Stimulated activated CD4-positive, alpha-beta T cell treated with anti-CD3 and anti-CD28 coated beads, Interleukin-15, amount 100 ng/mL, for 48 hours (primary cell): Measurements from ENCODE around the gene THSD4.
"Not testable (repeated sequence)": the region's sequence is repeated elsewhere in the genome, so short reads cannot be mapped to it uniquely, and the experiment has no call there.

Experiments
- DNase-seq, 2 donors: peaks; one replicate each; pipeline ENCODE4 v3.0.0-alpha.2; 2020; ENCODE audit warnings: low read depth in 2 of 2

Gene THSD4

GRCh38 chr15:71121442-71121841 is 6.2 kb downstream of the THSD4 start:
- DNase-seq = no peak

GRCh38 chr15:71124937-71125790 is 9.9 kb downstream of the THSD4 start:
- no peak for DNase-seq

GRCh38 chr15:71125831-71126450 is 10.7 kb downstream of the THSD4 start:
- DNase-seq = no peak

- DNase-seq = no peak
Observed at GRCh38 chr15:71127083-71127482, 11.8 kb downstream of the THSD4 start.

GRCh38 chr15:71128159-71128558 is 12.9 kb downstream of the THSD4 start:
- not testable (repeated sequence) for DNase-seq

- DNase-seq = no peak
Observed at GRCh38 chr15:71128939-71129562, 13.8 kb downstream of the THSD4 start.

- DNase-seq = no peak
Observed at GRCh38 chr15:71129669-71130068, 14.4 kb downstream of the THSD4 start.

- DNase-seq = no peak
Observed at GRCh38 chr15:71131601-71132362, 16.5 kb downstream of the THSD4 start.

- DNase-seq = no peak
Observed at GRCh38 chr15:71133747-71134472, 18.6 kb downstream of the THSD4 start.

- DNase-seq = no peak
Observed at GRCh38 chr15:71136159-71136783, 21.0 kb downstream of the THSD4 start.

- no peak for DNase-seq
Observed at GRCh38 chr15:71136793-71137518, 21.7 kb downstream of the THSD4 start.

GRCh38 chr15:71138473-71138872 is 23.2 kb downstream of the THSD4 start:
- no peak for DNase-seq

GRCh38 chr15:71139241-71139640 is 24.0 kb downstream of the THSD4 start:
- no peak for DNase-seq

GRCh38 chr15:71141572-71141971 is 26.3 kb downstream of the THSD4 start:
- no peak for DNase-seq

- no peak for DNase-seq
Observed at GRCh38 chr15:71142780-71143179, 27.5 kb downstream of the THSD4 start.

GRCh38 chr15:71143373-71144310 is 28.4 kb downstream of the THSD4 start:
- DNase-seq = no peak

GRCh38 chr15:71145648-71146047 is 30.4 kb downstream of the THSD4 start:
- no peak for DNase-seq

GRCh38 chr15:71146580-71146982 is 31.3 kb downstream of the THSD4 start:
- no peak for DNase-seq

GRCh38 chr15:71148048-71148447 is 32.8 kb downstream of the THSD4 start:
- DNase-seq = no peak
